NCI-H2227 (cell line): ENCODE data around the gene PKP4.

Source experiments
- DNase-seq: peaks from one replicate; lab custom pipeline; 2025; ENCODE audit not compliant: unreplicated experiment; lab: John Stamatoyannopoulos, UW

The PKP4 gene

GRCh38 chr2:158542577-158542976, 85.8 kb downstream of the PKP4 start:
- DNase-seq, result no peak

- DNase-seq, result no peak
These were observed 87.2 kb downstream of the PKP4 start for GRCh38 chr2:158543957-158544356.

GRCh38 chr2:158544998-158545397, 88.2 kb downstream of the PKP4 start:
- DNase-seq, result no peak

GRCh38 chr2:158546412-158547144, 89.8 kb downstream of the PKP4 start:
- DNase-seq, result no peak

- no peak for DNase-seq
These were observed 96.5 kb downstream of the PKP4 start for GRCh38 chr2:158553257-158553656.

GRCh38 chr2:158554996-158555395, 98.2 kb downstream of the PKP4 start:
- DNase-seq, result no peak

GRCh38 chr2:158556124-158556523, 99.4 kb downstream of the PKP4 start:
- DNase-seq, result no peak

- no peak for DNase-seq
These were observed 101.0 kb downstream of the PKP4 start for GRCh38 chr2:158557752-158558151.

GRCh38 chr2:158559252-158559651, 102.5 kb downstream of the PKP4 start:
- DNase-seq, result no peak

GRCh38 chr2:158560259-158560658, 103.5 kb downstream of the PKP4 start:
- DNase-seq, result no peak

- DNase-seq, result no peak
These were observed 104.3 kb downstream of the PKP4 start for GRCh38 chr2:158561054-158561453.

- no peak for DNase-seq
These were observed 110.5 kb downstream of the PKP4 start for GRCh38 chr2:158567208-158567607.

- no peak for DNase-seq
These were observed 112.5 kb downstream of the PKP4 start for GRCh38 chr2:158569284-158569683.

- no peak for DNase-seq
These were observed 114.1 kb downstream of the PKP4 start for GRCh38 chr2:158570869-158571268.

- DNase-seq, result no peak
These were observed 117.0 kb downstream of the PKP4 start for GRCh38 chr2:158573739-158574138.

- no peak for DNase-seq
These were observed 118.4 kb downstream of the PKP4 start for GRCh38 chr2:158575051-158575635.

- no peak for DNase-seq
These were observed 120.4 kb downstream of the PKP4 start for GRCh38 chr2:158577141-158577540.

GRCh38 chr2:158578703-158579330, 122.1 kb downstream of the PKP4 start:
- no peak for DNase-seq

- no peak for DNase-seq
These were observed 123.2 kb downstream of the PKP4 start for GRCh38 chr2:158579928-158580327.

GRCh38 chr2:158580760-158581159, 124.0 kb downstream of the PKP4 start:
- DNase-seq, result no peak

- no peak for DNase-seq
These were observed 125.9 kb downstream of the PKP4 start for GRCh38 chr2:158582670-158583069.

GRCh38 chr2:158583923-158584322, 127.2 kb downstream of the PKP4 start:
- DNase-seq, result no peak
